ENCODE measurements around the gene THAP2.
"Not testable (repeated sequence)": the region's sequence is repeated elsewhere in the genome, so short reads cannot be mapped to it uniquely, and the experiment has no call there.

The THAP2 gene

DNA sequence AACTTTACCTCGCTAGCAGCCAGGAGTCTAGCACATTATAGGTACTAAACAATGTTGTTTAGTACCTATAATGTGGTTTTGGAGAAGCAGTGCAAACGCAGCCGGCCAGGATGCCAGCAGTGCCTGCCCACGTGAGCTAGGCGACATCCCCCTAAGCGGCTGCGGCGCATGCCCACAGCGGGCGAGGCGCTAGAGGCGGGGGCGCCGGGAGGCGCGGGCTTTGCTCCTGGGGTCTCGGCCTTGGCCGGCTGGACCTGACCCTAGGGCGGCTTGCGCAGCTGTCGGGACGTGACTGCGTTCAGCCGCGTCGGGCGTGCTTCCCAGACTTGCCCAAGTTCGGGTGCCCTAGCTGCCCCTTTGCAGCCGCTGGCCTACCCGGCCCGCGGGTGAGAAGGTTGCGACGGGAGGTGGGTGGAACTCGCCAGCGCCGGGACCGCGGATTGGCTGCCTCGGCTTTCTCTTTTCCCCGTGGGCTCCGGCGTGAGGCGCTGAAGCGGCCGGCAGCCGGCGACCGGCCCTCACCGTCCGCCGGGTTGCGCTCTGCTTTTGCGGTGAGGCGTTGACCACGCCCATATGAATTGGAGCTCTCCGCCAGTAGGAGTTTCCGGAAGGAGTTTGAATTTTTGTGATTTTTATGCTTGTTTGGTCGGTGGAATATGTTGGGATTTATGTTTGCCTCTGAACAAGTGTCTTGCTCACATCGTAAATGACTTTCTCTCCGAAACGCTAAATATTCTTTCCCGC, 22.0 kb downstream of the THAP2 start, which contains the start of gene TMEM19:
TMEM19 (plus strand) TSS at position 169 of the 744 bp plus-strand sequence. CDS start 599 bp downstream, outside the sequence.
- H3K9me3 ChIP-seq (ENCODE audit: low read depth, low read length): no peaks in the 10 kb centered on the region
- TF ChIP-seq POLR2AphosphoS5 (IDR thresholded peaks at IDR 0.05; ENCODE audit: borderline replicate concordance, low read depth, low read length) (peak; percentile 91; the same call in 1 of the 2 replicates), EZH2 (IDR thresholded peaks at IDR 0.05) (no peak)
- peak within 1 kb of the TSS; percentile 89 for H3K9ac ChIP-seq (ENCODE audit: insufficient read length)
- DNase-seq (ENCODE audit: low read depth, low spot score): no peak
- peak within 1 kb of the TSS; percentile 88 for H3K27ac ChIP-seq
- peak within 1 kb of the TSS; percentile 99 for H3K4me3 ChIP-seq
- H3K36me3 ChIP-seq (ENCODE audit: insufficient read depth, low read length): 0 out of 2 replicates have a peak, but pooled peaks cover 3% of the 10 kb centered on the region

DNA sequence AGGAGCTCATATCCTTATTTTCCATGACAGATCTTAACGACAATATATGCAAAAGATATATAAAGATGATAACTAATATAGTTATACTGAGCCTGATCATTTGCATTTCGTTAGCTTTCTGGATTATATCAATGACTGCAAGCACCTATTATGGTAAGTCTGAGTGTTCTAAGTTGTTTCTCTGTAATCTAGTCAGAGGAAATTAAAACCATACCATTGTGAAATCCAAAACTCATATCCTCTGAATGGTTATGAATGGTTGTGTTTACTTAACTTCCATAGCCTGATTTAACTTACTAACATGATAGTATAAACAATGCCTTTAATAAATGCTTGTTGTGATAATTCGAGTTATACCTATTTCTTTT, 22.5 kb downstream of the THAP2 start:
- no peak for DNase-seq (ENCODE audit: low read depth, low spot score)
- Histone ChIP-seq H3K27ac (peak overlapping the region; percentile 88), H3K36me3 (ENCODE audit: insufficient read depth, low read length) (0 out of 2 replicates have a peak, but pooled peaks cover 3% of the 10 kb centered on the region), H3K4me3 (peak overlapping the region; percentile 99), H3K9ac (ENCODE audit: insufficient read length) (peak overlapping the region; percentile 89), H3K9me3 (ENCODE audit: low read depth, low read length) (no peaks in the 10 kb centered on the region)
- no peak for TF ChIP-seq FOXP2 (optimal IDR thresholded peaks at IDR 0.05; ENCODE audit: control extremely low read depth, extremely low read length, insufficient read depth)
- no peak for TF ChIP-seq POLR2AphosphoS5 (IDR thresholded peaks at IDR 0.05; ENCODE audit: borderline replicate concordance, low read depth, low read length)
- TF ChIP-seq EZH2 (IDR thresholded peaks at IDR 0.05): no peak

DNA sequence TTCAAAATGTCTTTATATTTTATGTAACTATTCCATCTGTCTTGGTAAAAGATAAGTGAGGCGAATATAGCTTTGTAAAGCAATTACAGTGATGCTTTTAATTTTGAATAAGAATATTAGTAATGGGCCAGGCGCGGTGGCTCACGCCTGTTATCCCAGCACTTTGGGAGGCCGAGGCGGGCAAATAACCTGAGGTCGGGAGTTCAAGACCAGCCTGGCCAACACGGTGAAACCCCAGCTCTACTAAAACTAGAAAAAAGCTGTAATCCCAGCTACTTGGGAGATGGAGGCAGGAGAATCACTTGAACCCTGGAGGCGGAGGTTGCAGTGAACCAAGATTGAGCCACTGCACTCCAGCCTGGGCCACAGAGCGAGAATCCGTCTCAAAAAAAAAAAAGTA, 23.1 kb downstream of the THAP2 start:
- DNase-seq (ENCODE audit: low read depth, low spot score); H3K9me3 ChIP-seq (ENCODE audit: low read depth, low read length); H3K27ac ChIP-seq; H3K36me3 ChIP-seq (ENCODE audit: insufficient read depth, low read length): not testable (repeated sequence)
- H3K9ac ChIP-seq (ENCODE audit: insufficient read length): peak overlapping the region; percentile 89
- peak overlapping the region; percentile 99 for H3K4me3 ChIP-seq

DNA sequence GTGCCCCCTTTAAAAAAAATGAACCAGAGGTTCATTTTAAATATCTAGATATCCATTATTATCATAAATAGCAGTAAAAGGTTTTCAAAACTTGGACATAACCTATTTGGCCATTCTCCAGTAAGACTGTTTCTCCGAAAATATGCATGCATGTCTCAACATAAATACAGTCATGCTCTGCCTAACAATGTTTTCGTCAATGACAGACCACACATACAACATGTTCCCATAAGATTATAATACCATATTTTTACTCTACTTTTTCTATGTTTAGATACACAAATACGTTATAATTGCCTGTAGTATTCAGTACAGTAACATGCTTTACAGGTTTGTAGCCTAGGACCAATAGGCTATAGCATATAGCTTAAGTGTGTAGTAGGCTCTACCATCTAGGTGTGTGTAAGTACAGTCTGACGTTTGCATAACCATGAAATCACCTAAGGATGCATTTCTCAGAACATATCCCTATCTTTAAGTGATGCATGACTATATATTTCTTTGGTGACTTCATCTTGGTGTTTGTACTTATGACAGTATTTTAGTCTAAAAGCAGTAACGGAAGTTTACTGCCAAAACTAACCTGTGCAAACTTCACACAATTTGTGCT, 25.0 kb downstream of the THAP2 start:
- TF ChIP-seq FOXP2 (optimal IDR thresholded peaks at IDR 0.05; ENCODE audit: control extremely low read depth, extremely low read length, insufficient read depth) (no peak), POLR2AphosphoS5 (IDR thresholded peaks at IDR 0.05; ENCODE audit: borderline replicate concordance, low read depth, low read length) (no peak), EZH2 (IDR thresholded peaks at IDR 0.05) (no peak)
- no peak overlapping the region for H3K9ac ChIP-seq (ENCODE audit: insufficient read length)

DNA sequence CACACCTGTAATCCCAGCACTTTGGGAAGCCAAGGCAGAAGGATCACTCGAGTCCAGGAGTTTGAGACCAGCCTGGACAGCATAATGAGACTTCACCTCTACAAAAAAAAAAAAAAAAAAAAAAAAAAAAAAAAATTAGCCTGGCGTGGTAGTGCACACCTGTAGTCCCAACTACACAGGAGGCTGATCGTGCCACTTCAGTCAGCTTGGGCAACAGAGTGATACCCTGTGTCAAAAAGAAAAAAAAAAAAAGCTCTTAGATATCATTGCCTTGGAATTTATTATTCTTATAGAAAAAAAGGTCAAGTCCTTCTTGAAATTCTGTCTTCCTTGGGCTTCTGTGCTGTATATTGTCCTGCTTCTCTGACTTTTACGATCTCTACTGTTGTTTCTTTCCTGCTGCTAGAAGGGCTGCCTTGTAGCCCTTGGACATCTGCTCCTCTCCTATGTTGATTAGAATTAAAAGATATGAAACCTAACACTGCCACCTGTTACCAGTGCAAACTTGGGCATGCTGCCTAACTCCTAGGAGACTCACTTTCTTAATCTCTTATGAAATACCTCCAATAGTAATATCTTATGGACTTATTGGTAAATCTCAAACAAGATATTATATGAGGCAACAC, 27.5 kb downstream of the THAP2 start:
- Histone ChIP-seq H3K9me3 (ENCODE audit: low read depth, low read length) (no peaks in the 10 kb centered on the region), H3K27ac (no peak overlapping the region), H3K9ac (ENCODE audit: insufficient read length) (no peak overlapping the region), H3K36me3 (ENCODE audit: insufficient read depth, low read length) (peaks cover 13% of the 10 kb centered on the region), H3K4me3 (no peak overlapping the region)
- no peak for TF ChIP-seq EZH2 (IDR thresholded peaks at IDR 0.05)
- TF ChIP-seq FOXP2 (optimal IDR thresholded peaks at IDR 0.05; ENCODE audit: control extremely low read depth, extremely low read length, insufficient read depth): no peak
- TF ChIP-seq POLR2AphosphoS5 (IDR thresholded peaks at IDR 0.05; ENCODE audit: borderline replicate concordance, low read depth, low read length): no peak
- no peak for DNase-seq (ENCODE audit: low read depth, low spot score)

More for the DNA sequence above, 25.0 kb downstream of the THAP2 start:
- H3K27ac ChIP-seq: no peak overlapping the region
- H3K9me3 ChIP-seq (ENCODE audit: low read depth, low read length): no peaks in the 10 kb centered on the region
- no peak for DNase-seq (ENCODE audit: low read depth, low spot score)
- H3K4me3 ChIP-seq: no peak overlapping the region
- H3K36me3 ChIP-seq (ENCODE audit: insufficient read depth, low read length): 0 out of 2 replicates have a peak, but pooled peaks cover 3% of the 10 kb centered on the region

DNA sequence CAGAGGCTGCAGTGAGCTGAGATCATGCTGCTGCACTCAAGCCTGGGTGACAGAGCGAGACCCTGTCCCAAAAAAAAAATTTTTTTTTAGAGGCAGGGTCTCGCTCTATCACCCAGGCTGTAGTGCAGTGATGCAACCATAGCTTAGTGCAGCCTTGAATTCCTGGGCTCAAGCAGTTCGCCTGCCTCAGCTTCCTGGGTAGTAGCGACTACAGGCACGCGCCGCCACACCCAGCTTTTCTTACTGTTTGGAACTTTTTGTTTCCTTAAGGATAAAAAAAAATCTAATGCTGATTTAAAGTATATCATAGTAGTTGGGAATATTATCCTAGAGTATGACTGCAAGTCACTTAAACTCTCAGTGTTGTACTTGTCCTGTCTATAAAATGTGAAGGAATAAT, 29.0 kb downstream of the THAP2 start:
- Histone ChIP-seq H3K9me3 (ENCODE audit: low read depth, low read length) (no peaks in the 10 kb centered on the region), H3K36me3 (ENCODE audit: insufficient read depth, low read length) (peaks cover 27% of the 10 kb centered on the region), H3K27ac (no peak overlapping the region), H3K4me3 (no peak overlapping the region), H3K9ac (ENCODE audit: insufficient read length) (no peak overlapping the region)
- TF ChIP-seq POLR2AphosphoS5 (IDR thresholded peaks at IDR 0.05; ENCODE audit: borderline replicate concordance, low read depth, low read length) (no peak), EZH2 (IDR thresholded peaks at IDR 0.05) (no peak), FOXP2 (optimal IDR thresholded peaks at IDR 0.05; ENCODE audit: control extremely low read depth, extremely low read length, insufficient read depth) (no peak)
- no peak for DNase-seq (ENCODE audit: low read depth, low spot score)

DNA sequence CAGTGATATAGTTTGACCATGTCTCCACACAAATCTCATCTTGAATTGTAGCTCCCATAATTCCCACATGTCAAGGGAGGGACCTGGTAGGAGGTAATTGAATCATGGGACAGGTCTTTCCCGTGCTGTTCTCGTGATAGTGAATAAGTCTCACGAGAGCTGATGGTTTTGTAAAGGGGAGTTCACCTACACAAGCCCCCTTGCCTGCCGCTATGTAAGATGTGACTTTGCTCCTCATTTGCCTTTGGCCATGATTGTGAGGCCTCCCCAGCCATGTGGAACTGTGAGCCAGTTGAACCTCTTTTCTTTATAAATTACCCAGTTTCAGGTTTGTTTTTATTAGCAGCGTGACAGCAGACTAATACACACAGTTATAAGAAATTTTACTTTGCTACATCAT, 29.6 kb downstream of the THAP2 start:
- not testable (repeated sequence) for H3K27ac ChIP-seq; H3K4me3 ChIP-seq; H3K9me3 ChIP-seq (ENCODE audit: low read depth, low read length); H3K9ac ChIP-seq (ENCODE audit: insufficient read length); DNase-seq (ENCODE audit: low read depth, low spot score)
- H3K36me3 ChIP-seq (ENCODE audit: insufficient read depth, low read length): peaks cover 31% of the 10 kb centered on the region

DNA sequence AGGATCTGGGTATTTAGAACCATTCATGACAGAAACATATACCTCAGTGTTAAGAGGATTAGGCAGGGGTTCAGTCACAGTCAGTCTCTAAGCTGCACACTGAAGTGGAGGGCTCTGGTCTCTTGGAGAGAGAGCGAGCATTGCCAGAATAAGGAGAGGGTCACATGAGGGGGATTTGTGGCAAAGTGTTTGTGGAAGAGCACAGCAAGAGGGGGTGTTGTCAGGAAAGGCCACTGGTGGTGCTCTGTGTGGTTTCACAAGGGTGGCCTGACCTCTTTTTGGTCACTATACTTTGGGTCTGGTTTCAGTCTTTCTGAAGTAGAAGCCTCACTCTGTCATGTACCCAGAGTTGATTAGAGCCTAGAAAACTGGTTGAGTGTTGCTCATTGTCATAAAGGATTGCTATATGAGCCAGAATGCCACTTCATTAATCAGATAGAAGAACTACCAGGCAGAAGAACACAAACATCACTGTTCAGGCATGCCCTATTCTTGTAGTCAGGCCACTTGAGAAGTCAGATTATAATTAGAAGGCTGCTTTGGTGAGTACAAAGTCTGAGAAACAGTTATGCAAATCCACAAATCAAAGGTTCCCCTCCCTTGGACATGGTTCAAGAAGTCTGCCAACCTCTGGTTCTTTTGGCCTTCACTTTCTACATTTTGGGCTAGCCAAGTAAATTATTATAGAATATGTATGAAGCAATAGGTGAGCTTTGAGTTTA, 30.2 kb downstream of the THAP2 start:
- no peak overlapping the region for H3K27ac ChIP-seq
- no peak for DNase-seq (ENCODE audit: low read depth, low spot score)
- no peak overlapping the region for H3K9ac ChIP-seq (ENCODE audit: insufficient read length)

More for the DNA sequence above, 30.2 kb downstream of the THAP2 start:
- H3K4me3 ChIP-seq: no peak overlapping the region
- TF ChIP-seq POLR2AphosphoS5 (IDR thresholded peaks at IDR 0.05; ENCODE audit: borderline replicate concordance, low read depth, low read length) (no peak), FOXP2 (optimal IDR thresholded peaks at IDR 0.05; ENCODE audit: control extremely low read depth, extremely low read length, insufficient read depth) (no peak), EZH2 (IDR thresholded peaks at IDR 0.05) (no peak)
- H3K36me3 ChIP-seq (ENCODE audit: insufficient read depth, low read length): peaks cover 37% of the 10 kb centered on the region
- H3K9me3 ChIP-seq (ENCODE audit: low read depth, low read length): no peaks in the 10 kb centered on the region

Data from SK-N-MC (cell line).